Astrocyte (in vitro differentiated cells and primary cell): ENCODE measurements around the gene DYNLT1.

Source experiments
- CTCF ChIP-seq: IDR thresholded peaks from 2 replicates; pipeline ENCODE4 v1.5.1; 2011; ENCODE audit warnings: low read depth, mild to moderate bottlenecking, inconsistent platforms, low read length, moderate library complexity; ENCODE audit not compliant: insufficient read depth
- EZH2 ChIP-seq: IDR thresholded peaks from 2 replicates; pipeline ENCODE4 v1.6.1; 2012; ENCODE audit warnings: mild to moderate bottlenecking, low read length, inconsistent platforms; ENCODE audit not compliant: insufficient read depth

DNA sequence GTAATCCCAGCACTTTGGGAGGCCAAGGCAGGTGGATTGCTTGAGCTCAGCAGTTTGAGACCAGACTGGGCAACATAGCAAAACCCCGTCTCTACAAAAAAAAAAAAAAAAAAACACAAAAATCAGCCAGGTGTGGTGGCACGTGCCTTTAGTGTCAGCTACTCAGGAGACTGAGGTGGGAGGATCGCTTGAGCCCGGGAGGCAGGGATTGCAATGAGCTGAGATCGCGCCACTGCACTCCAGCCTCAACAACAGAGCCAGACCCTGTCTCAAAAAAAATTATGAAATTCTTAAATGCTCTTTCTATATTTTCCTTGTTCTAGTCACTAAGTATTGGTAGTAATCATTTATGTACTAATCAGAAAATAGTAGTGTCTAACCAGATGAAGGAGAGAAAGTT is 35.9 kb upstream of the DYNLT1 start:
- no peak for TF ChIP-seq CTCF
- TF ChIP-seq EZH2, result no peak
